ENCODE results near the gene PRR23E.

- TF ChIP-seq CTCF (IDR thresholded peaks at IDR 0.05; ENCODE audit: low read length) (no peak), EZH2 (IDR thresholded peaks at IDR 0.05; ENCODE audit: borderline replicate concordance, low read length) (no peak)
Measured at GRCh38 chr3:127197300-127198189, 4.6 kb downstream of the PRR23E start.

All from OCI-LY1 (cell line).